Sigmoid colon (tissue), 4 donors: ENCODE measurements around the gene FFAR2.

Experiments
- EP300 ChIP-seq, 4 donors: sonication (generic); formaldehyde crosslinking; IDR thresholded peaks; one replicate each; pipeline ENCODE4 v1.6.1; 2017; ENCODE audit warnings: antibody characterized with exemption in 4 of 4
- POLR2A ChIP-seq, 2 donors: fragments of 450-650 bp; IDR thresholded peaks; one replicate each; pipeline ENCODE4 v1.6.1; 2016; ENCODE audit warnings: antibody characterized with exemption in 2 of 2, mild to moderate bottlenecking in 2 of 2, moderate library complexity in 2 of 2
- POLR2AphosphoS5 ChIP-seq, 4 donors: sonication (generic); formaldehyde crosslinking; IDR thresholded peaks; one replicate each; pipeline ENCODE4 v1.6.1; 2017; ENCODE audit warnings: antibody characterized with exemption in 4 of 4
- TF ChIP-seq, protein P1 (sequence below), 4 experiments: fragments of 450-650 bp in 3 of 4; fragments of 200-600 bp in 1 of 4; IDR thresholded peaks; one replicate each; pipeline ENCODE4 v1.5.1; 2016 to 2019; ENCODE audit warnings: antibody characterized with exemption in 4 of 4, mild to moderate bottlenecking in 3 of 4, moderate library complexity in 2 of 4

DNA sequence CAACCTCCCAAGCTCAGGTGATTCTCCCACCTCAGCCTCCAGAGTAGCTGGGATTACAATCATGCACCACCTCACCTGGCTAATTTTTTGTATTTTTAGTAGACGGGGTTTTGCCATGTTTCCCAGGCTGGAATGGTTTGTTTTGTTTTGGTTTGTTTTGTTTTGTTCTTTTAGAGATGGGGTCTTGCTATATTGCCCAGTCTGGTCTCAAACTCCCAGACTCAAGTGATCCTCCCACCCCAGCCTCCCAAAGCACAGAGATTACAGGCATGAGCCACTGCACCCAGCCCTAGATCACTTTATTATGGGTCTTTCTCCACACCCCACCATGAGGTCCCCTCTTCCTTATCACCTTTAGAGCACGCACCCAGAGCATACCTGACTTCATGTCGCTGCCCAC, 50.2 kb downstream of the FFAR2 start:
- no peak for TF ChIP-seq POLR2AphosphoS5 (IDR thresholded peaks at IDR 0.05)
- TF ChIP-seq, protein P1, sequence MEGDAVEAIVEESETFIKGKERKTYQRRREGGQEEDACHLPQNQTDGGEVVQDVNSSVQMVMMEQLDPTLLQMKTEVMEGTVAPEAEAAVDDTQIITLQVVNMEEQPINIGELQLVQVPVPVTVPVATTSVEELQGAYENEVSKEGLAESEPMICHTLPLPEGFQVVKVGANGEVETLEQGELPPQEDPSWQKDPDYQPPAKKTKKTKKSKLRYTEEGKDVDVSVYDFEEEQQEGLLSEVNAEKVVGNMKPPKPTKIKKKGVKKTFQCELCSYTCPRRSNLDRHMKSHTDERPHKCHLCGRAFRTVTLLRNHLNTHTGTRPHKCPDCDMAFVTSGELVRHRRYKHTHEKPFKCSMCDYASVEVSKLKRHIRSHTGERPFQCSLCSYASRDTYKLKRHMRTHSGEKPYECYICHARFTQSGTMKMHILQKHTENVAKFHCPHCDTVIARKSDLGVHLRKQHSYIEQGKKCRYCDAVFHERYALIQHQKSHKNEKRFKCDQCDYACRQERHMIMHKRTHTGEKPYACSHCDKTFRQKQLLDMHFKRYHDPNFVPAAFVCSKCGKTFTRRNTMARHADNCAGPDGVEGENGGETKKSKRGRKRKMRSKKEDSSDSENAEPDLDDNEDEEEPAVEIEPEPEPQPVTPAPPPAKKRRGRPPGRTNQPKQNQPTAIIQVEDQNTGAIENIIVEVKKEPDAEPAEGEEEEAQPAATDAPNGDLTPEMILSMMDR (IDR thresholded peaks at IDR 0.05) = no peak
- no peak for TF ChIP-seq EP300 (IDR thresholded peaks at IDR 0.05)
- TF ChIP-seq POLR2A (IDR thresholded peaks at IDR 0.05) = no peak
